Small intestine (tissue), 16 donors: ENCODE data around the gene TOM1. TPM values are rescaled to one million over a fixed set of nuclear protein-coding genes. Genes with fewer than 3 reads are reported as not detected.
A peak's percentile ranks its signal among the peaks of the same experiment; 100 is the strongest.

Experiments used
- DNase-seq, 2 donors: peaks; one replicate each; pipeline versions ENCODE4 v3.0.0 to v3.0.0-alpha.2; 2013
- FAIRE-seq: peaks from 2 replicates; lab custom pipeline; 2012; peaks lifted over from hg19 to GRCh38; lab: Jason Lieb, UNC
- H3K27ac ChIP-seq, 3 donors: one replicate each; pipeline ENCODE4 v1.5.1; 2013; ENCODE audit warnings: low read length in 2 of 3, mild to moderate bottlenecking in 2 of 3, control low read depth in 1 of 3, inconsistent platforms in 1 of 3, low read depth in 1 of 3, moderate library complexity in 1 of 3
- H3K27me3 ChIP-seq, 3 donors: one replicate each; pipeline ENCODE4 v1.6.1; 2013; ENCODE audit warnings: low read length in 3 of 3, inconsistent platforms in 1 of 3; ENCODE audit not compliant: control insufficient read depth in 3 of 3, insufficient read depth in 3 of 3
- H3K36me3 ChIP-seq, 3 donors: one replicate each; pipeline ENCODE4 v1.6.1; 2013; ENCODE audit warnings: low read length in 3 of 3, inconsistent platforms in 1 of 3, low read depth in 1 of 3, mild to moderate bottlenecking in 1 of 3, moderate library complexity in 1 of 3; ENCODE audit not compliant: control insufficient read depth in 3 of 3, insufficient read depth in 2 of 3
- H3K4me1 ChIP-seq, 3 donors: one replicate each; pipeline ENCODE4 v1.6.1; 2013; ENCODE audit warnings: low read length in 2 of 3, inconsistent platforms in 1 of 3, low read depth in 1 of 3, mild to moderate bottlenecking in 1 of 3, moderate library complexity in 1 of 3; ENCODE audit not compliant: control insufficient read depth in 3 of 3, insufficient read depth in 2 of 3
- H3K4me3 ChIP-seq, 3 donors: one replicate each; pipeline ENCODE4 v1.5.1; 2013; ENCODE audit warnings: low read length in 3 of 3, control low read depth in 1 of 3, inconsistent platforms in 1 of 3, low read depth in 1 of 3, mild to moderate bottlenecking in 1 of 3, moderate library complexity in 1 of 3
- H3K9me3 ChIP-seq, 2 donors: one replicate each; pipeline ENCODE4 v1.6.1; 2013; ENCODE audit warnings: low read depth in 1 of 2, low read length in 1 of 2; ENCODE audit not compliant: control insufficient read depth in 2 of 2, insufficient read depth in 1 of 2
- WGBS, 3 donors: extraction: QIAGEN DNeasy Blood & Tissue Kit; methylation state at CpG; one replicate each; pipeline ENCODE4 v1.1.7; 2013; 5-methylcytosine and 5-hydroxymethylcytosine counted together
- long read RNA-seq, 10 donors: transcript quantifications; one replicate each; lab custom pipeline, GENCODE V29; 2026
- polyA plus RNA-seq, 4 donors: library from polyadenylated mRNA; stranded (reverse) in 3 of 4; unstranded in 1 of 4; fragments of 200-250 nt in 3 of 4; fragments of 120-200 nt in 1 of 4; gene quantifications; one replicate each; pipeline versions ENCODE4 v1.2.1 to v1.2.3, GENCODE V29; 2013
- donor health status: healthy with polysubstance abuse.
- donor health status: control.
- donor health status: control.
- donor health status: Bipolar disorder and iron deficiency.
- donor health status: healthy.

TOM1 gene
- polyA plus RNA-seq: 100 to 1,000 TPM in 2 of 4 donors, 10 to 100 TPM in 2; 46.6 to 112 (median 91.0) TPM
- long read RNA-seq, donor 1, transcript TOM1-210 (15 exons, 2,389 nt): major isoform, 20 of 41 reads
- long read RNA-seq, donor 1, partial matches to known transcripts: 13 of 41 reads
- long read RNA-seq, donor 1, other reads (novel, unspliced or antisense): 0 of 41 reads
- long read RNA-seq, donor 2, partial matches to known transcripts: 0 of 1 reads
- long read RNA-seq, donor 2, other reads (novel, unspliced or antisense): 0 of 1 reads
- long read RNA-seq, donor 3, partial matches to known transcripts: 0 of 2 reads
- long read RNA-seq, donor 3, other reads (novel, unspliced or antisense): 0 of 2 reads
- long read RNA-seq, donor 4: 0 reads
- long read RNA-seq, donor 5, partial matches to known transcripts: 0 of 2 reads
- long read RNA-seq, donor 5, other reads (novel, unspliced or antisense): 0 of 2 reads
- long read RNA-seq, donor 6, transcript TOM1-210 (15 exons, 2,389 nt): major isoform, 5 of 13 reads
- long read RNA-seq, donor 6, partial matches to known transcripts: 8 of 13 reads
- long read RNA-seq, donor 6, other reads (novel, unspliced or antisense): 0 of 13 reads
- long read RNA-seq, donor 7, transcript TOM1-210 (15 exons, 2,389 nt): major isoform, 5 of 6 reads
- long read RNA-seq, donor 7, partial matches to known transcripts: 0 of 6 reads
- long read RNA-seq, donor 7, other reads (novel, unspliced or antisense): 0 of 6 reads
- long read RNA-seq, donor 8, partial matches to known transcripts: 0 of 1 reads
- long read RNA-seq, donor 8, other reads (novel, unspliced or antisense): 0 of 1 reads
- long read RNA-seq, donor 9, partial matches to known transcripts: 0 of 3 reads
- long read RNA-seq, donor 9, other reads (novel, unspliced or antisense): 0 of 3 reads
- long read RNA-seq, donor 10, partial matches to known transcripts: 0 of 6 reads
- long read RNA-seq, donor 10, other reads (novel, unspliced or antisense): 0 of 6 reads

- H3K27me3 ChIP-seq: no peaks in the 10 kb centered on the region
- peaks cover 3 to 16% (median 4%) of the 10 kb centered on the region in 3 donors for H3K4me1 ChIP-seq
- H3K4me3 ChIP-seq: peak within 1 kb of the TSS; percentile 73 to 87 (median 79)
- H3K9me3 ChIP-seq: no peaks in the 10 kb centered on the region
- peak within 1 kb of the TSS; percentile 93 to 97 (median 96) for H3K27ac ChIP-seq
- FAIRE-seq (no peak), DNase-seq (peak; percentile 99 to 100)
- peaks cover 0 to 19% (median 1%) of the 10 kb centered on the region in 3 donors for H3K36me3 ChIP-seq
- WGBS, 3 donors: 0 to 1% (median 0%) methylated on average over 52 to 64 of the region's 64 CpGs
Observed at GRCh38 chr22:35299673-35300499, at the start of gene TOM1. TOM1 (plus strand) TSS chr22:35299894; CDS start chr22:35299929, 35 bp downstream.

GRCh38 chr22:35250156-35250555 lies 49.5 kb upstream of the TOM1 start:
- no peaks in the 10 kb centered on the region for H3K36me3 ChIP-seq
- no peak for FAIRE-seq
- 74 to 89% (median 79%) methylated on average over 4 of the region's 4 CpGs for WGBS, 3 donors
- H3K9me3 ChIP-seq: no peaks in the 10 kb centered on the region
- no peaks in the 10 kb centered on the region for H3K27me3 ChIP-seq
- H3K27ac ChIP-seq: no peak overlapping the region
- no peak overlapping the region for H3K4me3 ChIP-seq
- H3K4me1 ChIP-seq: no peaks in the 10 kb centered on the region
- no peak for DNase-seq

DNA sequence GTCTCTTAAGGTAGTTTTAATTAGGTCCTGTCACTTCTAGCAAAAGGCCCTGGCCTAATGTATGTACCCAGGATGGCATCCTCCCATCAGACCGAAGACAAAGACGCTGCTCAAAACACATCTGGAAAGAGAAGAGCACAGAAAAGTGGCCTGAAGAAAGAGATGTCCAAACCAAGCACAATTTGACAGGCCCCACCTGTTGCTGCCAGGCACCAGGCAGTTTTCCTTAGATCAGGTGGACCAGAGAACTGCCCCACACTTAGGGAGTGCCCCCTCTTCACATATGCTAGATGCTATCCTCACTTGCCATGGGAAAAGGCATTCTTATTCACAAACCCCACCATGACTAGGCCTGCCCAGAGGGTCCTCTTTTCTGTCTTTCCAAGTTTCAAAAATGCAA lies 45.7 kb upstream of the TOM1 start:
- Histone ChIP-seq H3K4me3 (no peak overlapping the region), H3K27ac (no peak overlapping the region), H3K4me1 (peaks cover 0 to 7% (median 6%) of the 10 kb centered on the region in 3 donors), H3K36me3 (no peaks in the 10 kb centered on the region), H3K27me3 (no peaks in the 10 kb centered on the region), H3K9me3 (no peaks in the 10 kb centered on the region)
- 88 to 97% (median 89%) methylated on average over 2 of the region's 2 CpGs for WGBS, 3 donors
- FAIRE-seq: no peak
- DNase-seq: no peak

DNA sequence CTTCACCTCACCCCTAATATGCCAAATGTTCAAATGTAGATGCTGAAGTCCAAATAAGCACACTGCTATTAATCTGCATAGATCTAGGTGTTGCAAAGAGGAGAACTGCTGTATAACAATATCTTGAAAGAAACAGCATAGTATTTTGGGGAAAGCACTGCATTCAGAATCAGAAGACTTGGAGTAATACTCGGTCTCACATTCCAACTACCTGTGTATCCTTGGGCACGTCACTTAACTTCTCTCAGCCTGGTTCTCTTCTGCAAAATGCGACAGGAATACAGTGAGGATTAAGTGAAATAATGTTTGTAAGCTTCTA lies 42.7 kb upstream of the TOM1 start:
- Histone ChIP-seq H3K4me1 (peaks cover 0 to 7% (median 6%) of the 10 kb centered on the region in 3 donors), H3K4me3 (peak overlapping the region; percentile 81 to 95 (median 85)), H3K36me3 (no peaks in the 10 kb centered on the region), H3K27me3 (no peaks in the 10 kb centered on the region), H3K27ac (peak overlapping the region in 2 of 3 donors; percentile 20 to 35), H3K9me3 (no peaks in the 10 kb centered on the region)
- no peak for DNase-seq
- no peak for FAIRE-seq
- WGBS, 3 donors: 1 to 3% (median 2%) methylated on average over 3 of the region's 3 CpGs

DNA sequence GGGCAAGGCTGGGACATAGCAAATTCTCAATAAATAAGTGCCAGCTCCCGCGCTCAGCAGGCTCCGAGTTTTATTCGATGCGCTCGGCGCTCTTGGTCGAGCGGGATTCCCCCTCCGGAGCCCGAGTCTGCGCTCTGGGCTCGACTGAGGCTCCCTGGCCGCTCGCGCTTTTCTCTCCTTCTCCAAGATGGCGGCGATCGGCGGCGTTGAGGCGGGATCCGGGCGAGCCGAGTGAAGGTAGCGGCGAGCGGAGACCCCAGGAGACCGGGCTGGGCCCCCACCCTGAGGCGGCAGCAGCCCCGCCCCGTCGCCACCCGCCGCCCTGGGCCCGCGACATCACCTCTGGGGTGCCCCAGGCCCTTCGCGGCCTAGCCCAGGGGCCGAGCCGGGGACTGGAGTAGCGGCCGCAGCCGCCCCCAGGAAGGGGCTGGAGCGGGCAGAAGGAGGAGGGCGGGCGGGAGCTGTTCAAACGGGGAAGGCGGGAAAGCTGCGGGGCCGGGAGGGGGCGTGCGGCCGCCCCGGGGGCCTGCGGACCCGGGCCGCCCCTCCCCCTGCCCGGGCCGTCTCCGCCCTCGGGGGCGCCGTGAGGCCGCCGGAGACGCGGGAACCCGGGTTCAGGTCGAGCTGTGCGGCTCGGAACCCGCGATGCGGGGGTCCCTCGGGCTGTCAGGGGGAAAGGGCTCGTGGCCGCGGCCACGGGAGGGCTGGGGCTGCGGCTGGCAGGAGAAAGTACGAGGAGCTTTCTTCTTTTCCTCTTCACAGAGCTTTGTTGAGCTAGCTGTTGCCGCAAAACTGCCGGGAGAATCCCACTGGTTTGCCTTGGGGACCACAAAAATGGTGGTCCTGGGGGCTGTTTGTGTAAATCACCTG lies 42.1 kb upstream of the TOM1 start, which contains the start of gene HMGXB4:
HMGXB4 (plus strand) TSS at position 173 of the 870 bp plus-strand sequence. CDS start 4,898 bp downstream, outside the sequence.
- H3K27ac ChIP-seq: peak within 1 kb of the TSS; percentile 74 to 91 (median 82)
- no peaks in the 10 kb centered on the region for H3K27me3 ChIP-seq
- no peak for FAIRE-seq
- 0 to 1% (median 0%) methylated on average over 47 to 84 of the region's 84 CpGs for WGBS, 3 donors
- DNase-seq: peak; percentile 88 to 95
- H3K4me1 ChIP-seq: peaks cover 0 to 7% (median 6%) of the 10 kb centered on the region in 3 donors
- peaks cover 0 to 5% (median 0%) of the 10 kb centered on the region in 3 donors for H3K36me3 ChIP-seq
- no peaks in the 10 kb centered on the region for H3K9me3 ChIP-seq
- peak within 1 kb of the TSS; percentile 81 to 95 (median 85) for H3K4me3 ChIP-seq

- H3K4me3 ChIP-seq: peak overlapping the region; percentile 81 to 95 (median 85)
- H3K27me3 ChIP-seq: no peaks in the 10 kb centered on the region
- peaks cover 3 to 9% (median 4%) of the 10 kb centered on the region in 3 donors for H3K36me3 ChIP-seq
- DNase-seq (peak; percentile 34 to 41), FAIRE-seq (no peak)
- WGBS, 3 donors: 17 to 31% (median 29%) methylated on average over 23 of the region's 23 CpGs
- peaks cover 0 to 7% (median 6%) of the 10 kb centered on the region in 3 donors for H3K4me1 ChIP-seq
- H3K9me3 ChIP-seq: no peaks in the 10 kb centered on the region
- H3K27ac ChIP-seq: peak overlapping the region in 2 of 3 donors; percentile 34 to 74
Observed at GRCh38 chr22:35258191-35258988, 41.3 kb upstream of the TOM1 start.
